Sigmoid colon (tissue), 3 donors: ENCODE measurements around the gene HPS3.

ENCODE experiments used
- POLR2A ChIP-seq, 2 donors: fragments of 450-650 bp; IDR thresholded peaks; one replicate each; pipeline ENCODE4 v1.6.1; 2016; ENCODE audit warnings: antibody characterized with exemption in 2 of 2, mild to moderate bottlenecking in 2 of 2, moderate library complexity in 2 of 2
- TF ChIP-seq, protein P1 (sequence below), 4 experiments: fragments of 450-650 bp in 3 of 4; fragments of 200-600 bp in 1 of 4; IDR thresholded peaks; one replicate each; pipeline ENCODE4 v1.5.1; 2016 to 2019; ENCODE audit warnings: antibody characterized with exemption in 4 of 4, mild to moderate bottlenecking in 3 of 4, moderate library complexity in 2 of 4

GRCh38 chr3:149118724-149119123, 10.7 kb upstream of the HPS3 start:
- TF ChIP-seq, protein P1, sequence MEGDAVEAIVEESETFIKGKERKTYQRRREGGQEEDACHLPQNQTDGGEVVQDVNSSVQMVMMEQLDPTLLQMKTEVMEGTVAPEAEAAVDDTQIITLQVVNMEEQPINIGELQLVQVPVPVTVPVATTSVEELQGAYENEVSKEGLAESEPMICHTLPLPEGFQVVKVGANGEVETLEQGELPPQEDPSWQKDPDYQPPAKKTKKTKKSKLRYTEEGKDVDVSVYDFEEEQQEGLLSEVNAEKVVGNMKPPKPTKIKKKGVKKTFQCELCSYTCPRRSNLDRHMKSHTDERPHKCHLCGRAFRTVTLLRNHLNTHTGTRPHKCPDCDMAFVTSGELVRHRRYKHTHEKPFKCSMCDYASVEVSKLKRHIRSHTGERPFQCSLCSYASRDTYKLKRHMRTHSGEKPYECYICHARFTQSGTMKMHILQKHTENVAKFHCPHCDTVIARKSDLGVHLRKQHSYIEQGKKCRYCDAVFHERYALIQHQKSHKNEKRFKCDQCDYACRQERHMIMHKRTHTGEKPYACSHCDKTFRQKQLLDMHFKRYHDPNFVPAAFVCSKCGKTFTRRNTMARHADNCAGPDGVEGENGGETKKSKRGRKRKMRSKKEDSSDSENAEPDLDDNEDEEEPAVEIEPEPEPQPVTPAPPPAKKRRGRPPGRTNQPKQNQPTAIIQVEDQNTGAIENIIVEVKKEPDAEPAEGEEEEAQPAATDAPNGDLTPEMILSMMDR (IDR thresholded peaks at IDR 0.05): no peak
- TF ChIP-seq POLR2A (IDR thresholded peaks at IDR 0.05): no peak
